Activated T-helper 9 cell treated with anti-CD3 and anti-CD28 coated beads, Interleukin-2, amount 50 U/mL, for 16 hours (primary cell): ENCODE results near the gene FZR1.
A peak's percentile ranks its signal among the peaks of the same experiment; 100 is the strongest.
"Not testable (repeated sequence)": the region's sequence is repeated elsewhere in the genome, so short reads cannot be mapped to it uniquely, and the experiment has no call there.

Experiments used
- DNase-seq: peaks from one replicate; pipeline ENCODE4 v3.0.0-alpha.2; 2020; ENCODE audit warnings: low read depth

Gene FZR1

GRCh38 chr19:3547301-3547731 lies 41.2 kb downstream of the FZR1 start:
- no peak for DNase-seq

GRCh38 chr19:3547767-3548282 lies 41.7 kb downstream of the FZR1 start:
- DNase-seq, result no peak

- no peak for DNase-seq
These were observed 42.5 kb downstream of the FZR1 start for GRCh38 chr19:3548606-3549005.

- no peak for DNase-seq
These were observed 43.7 kb downstream of the FZR1 start for GRCh38 chr19:3549816-3550215.

GRCh38 chr19:3550947-3551791 lies 45.1 kb downstream of the FZR1 start:
- no peak for DNase-seq

GRCh38 chr19:3551792-3552095 lies 45.6 kb downstream of the FZR1 start:
- DNase-seq, result no peak

GRCh38 chr19:3554254-3555083 lies 48.4 kb downstream of the FZR1 start:
- no peak for DNase-seq

GRCh38 chr19:3555653-3556422 lies 49.7 kb downstream of the FZR1 start:
- no peak for DNase-seq

GRCh38 chr19:3556423-3556977 lies 50.4 kb downstream of the FZR1 start:
- no peak for DNase-seq

GRCh38 chr19:3556978-3557460 lies 50.9 kb downstream of the FZR1 start:
- DNase-seq, result peak; percentile 65

GRCh38 chr19:3557461-3558248 lies 51.5 kb downstream of the FZR1 start, which contains the start of gene MFSD12:
TSS of gene MFSD12 (minus strand) at chr19:3557586. CDS start at chr19:3557403, 183 bp downstream.
- peak; percentile 92 for DNase-seq

- no peak for DNase-seq
These were observed 57.8 kb downstream of the FZR1 start for GRCh38 chr19:3563709-3564524.

- no peak for DNase-seq
These were observed 59.0 kb downstream of the FZR1 start for GRCh38 chr19:3565139-3565538.

GRCh38 chr19:3570042-3570441 lies 63.9 kb downstream of the FZR1 start:
- not testable (repeated sequence) for DNase-seq

- no peak for DNase-seq
These were observed 64.5 kb downstream of the FZR1 start for GRCh38 chr19:3570606-3571011.

GRCh38 chr19:3572132-3572854 lies 66.2 kb downstream of the FZR1 start:
- DNase-seq, result peak; percentile 100

GRCh38 chr19:3572855-3573161 lies 66.7 kb downstream of the FZR1 start, which contains the start of gene HMG20B:
TSS of gene HMG20B (plus strand) at chr19:3572944. CDS start at chr19:3573310, 366 bp downstream.
- no peak for DNase-seq

GRCh38 chr19:3573162-3573857 lies 67.2 kb downstream of the FZR1 start:
- no peak for DNase-seq
